Measurements from ENCODE around the gene PIAS4.

The PIAS4 gene

GRCh38 chr19:4059891-4060620 is 52.5 kb downstream of the PIAS4 start:
- peak overlapping the region; percentile 42 for H3K27ac ChIP-seq (ENCODE audit: low read depth, low read length)
- H3K27me3 ChIP-seq (ENCODE audit: low read length): no peaks in the 10 kb centered on the region
- H3K4me2 ChIP-seq (ENCODE audit: low read depth, low read length, poor library complexity, severe bottlenecking): peak overlapping the region; percentile 76
- no peak for TF ChIP-seq EZH2phosphoT487 (conservative IDR thresholded peaks at IDR 0.05; ENCODE audit: low read length)
- TF ChIP-seq, protein P1, sequence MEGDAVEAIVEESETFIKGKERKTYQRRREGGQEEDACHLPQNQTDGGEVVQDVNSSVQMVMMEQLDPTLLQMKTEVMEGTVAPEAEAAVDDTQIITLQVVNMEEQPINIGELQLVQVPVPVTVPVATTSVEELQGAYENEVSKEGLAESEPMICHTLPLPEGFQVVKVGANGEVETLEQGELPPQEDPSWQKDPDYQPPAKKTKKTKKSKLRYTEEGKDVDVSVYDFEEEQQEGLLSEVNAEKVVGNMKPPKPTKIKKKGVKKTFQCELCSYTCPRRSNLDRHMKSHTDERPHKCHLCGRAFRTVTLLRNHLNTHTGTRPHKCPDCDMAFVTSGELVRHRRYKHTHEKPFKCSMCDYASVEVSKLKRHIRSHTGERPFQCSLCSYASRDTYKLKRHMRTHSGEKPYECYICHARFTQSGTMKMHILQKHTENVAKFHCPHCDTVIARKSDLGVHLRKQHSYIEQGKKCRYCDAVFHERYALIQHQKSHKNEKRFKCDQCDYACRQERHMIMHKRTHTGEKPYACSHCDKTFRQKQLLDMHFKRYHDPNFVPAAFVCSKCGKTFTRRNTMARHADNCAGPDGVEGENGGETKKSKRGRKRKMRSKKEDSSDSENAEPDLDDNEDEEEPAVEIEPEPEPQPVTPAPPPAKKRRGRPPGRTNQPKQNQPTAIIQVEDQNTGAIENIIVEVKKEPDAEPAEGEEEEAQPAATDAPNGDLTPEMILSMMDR (IDR thresholded peaks at IDR 0.05; ENCODE audit: insufficient read depth, low read length, poor library complexity, severe bottlenecking): no peak
- H3F3A ChIP-seq (ENCODE audit: insufficient read depth): no peaks in the 10 kb centered on the region
- no peaks in the 10 kb centered on the region for H3K9me2 ChIP-seq (replicated peaks; ENCODE audit: insufficient read depth, low read length)
- peaks cover 99% of the 10 kb centered on the region for H3K79me2 ChIP-seq (ENCODE audit: insufficient read depth, low read length)
- no peaks in the 10 kb centered on the region for H3K36me3 ChIP-seq (ENCODE audit: low read length)
- peaks cover 21% of the 10 kb centered on the region for H4K20me1 ChIP-seq (ENCODE audit: low read depth, low read length)
- no peak overlapping the region for H3K4me3 ChIP-seq (ENCODE audit: insufficient read depth, low read length, poor library complexity, severe bottlenecking)
- H3K9me3 ChIP-seq (ENCODE audit: insufficient read depth, low read length): no peaks in the 10 kb centered on the region
- H2AFZ ChIP-seq (ENCODE audit: low read depth, low read length, severe bottlenecking): no peak overlapping the region
- peak overlapping the region; percentile 17 for H3K9ac ChIP-seq (ENCODE audit: low read length)

DNA sequence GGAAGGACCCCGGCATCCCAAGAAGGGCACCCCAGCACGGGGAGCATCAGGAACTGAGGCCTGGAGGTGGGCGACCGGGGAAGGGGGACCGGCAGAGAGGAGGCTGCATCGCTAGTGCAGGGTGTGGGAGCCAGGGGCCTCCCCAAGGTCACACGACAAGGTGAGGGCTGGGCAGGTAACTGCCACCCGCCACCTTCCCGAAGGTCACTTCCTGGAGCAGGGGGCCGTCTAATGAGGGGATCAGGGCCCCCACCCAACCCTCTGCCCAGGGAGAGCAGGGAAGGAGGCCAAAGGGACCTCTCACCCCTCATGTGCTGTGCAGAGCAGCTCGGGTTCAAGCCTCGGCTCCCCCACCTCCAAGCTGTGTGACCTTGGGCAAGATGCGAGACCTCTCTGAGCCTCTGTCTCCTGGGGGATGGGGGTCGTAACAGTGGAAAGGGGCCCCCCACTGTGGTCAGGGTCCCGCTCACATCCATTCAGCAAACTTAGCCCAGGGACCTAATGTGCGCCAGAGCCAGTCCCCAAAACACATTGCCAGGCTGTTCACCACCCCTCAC is 53.2 kb downstream of the PIAS4 start:
- no peaks in the 10 kb centered on the region for H3K9me2 ChIP-seq (replicated peaks; ENCODE audit: insufficient read depth, low read length)
- peak overlapping the region; percentile 17 for H3K9ac ChIP-seq (ENCODE audit: low read length)
- H3K4me2 ChIP-seq (ENCODE audit: low read depth, low read length, poor library complexity, severe bottlenecking): peak overlapping the region; percentile 76
- no peaks in the 10 kb centered on the region for H3F3A ChIP-seq (ENCODE audit: insufficient read depth)
- no peaks in the 10 kb centered on the region for H3K27me3 ChIP-seq (ENCODE audit: low read length)
- peaks cover 21% of the 10 kb centered on the region for H4K20me1 ChIP-seq (ENCODE audit: low read depth, low read length)
- peak overlapping the region; percentile 39 for H3K27ac ChIP-seq (ENCODE audit: low read depth, low read length)
- no peak overlapping the region for H3K4me3 ChIP-seq (ENCODE audit: insufficient read depth, low read length, poor library complexity, severe bottlenecking)
- TF ChIP-seq EZH2phosphoT487 (conservative IDR thresholded peaks at IDR 0.05; ENCODE audit: low read length): no peak
- TF ChIP-seq, protein P1 (IDR thresholded peaks at IDR 0.05; ENCODE audit: insufficient read depth, low read length, poor library complexity, severe bottlenecking): no peak
- no peaks in the 10 kb centered on the region for H3K9me3 ChIP-seq (ENCODE audit: insufficient read depth, low read length)
- no peak overlapping the region for H2AFZ ChIP-seq (ENCODE audit: low read depth, low read length, severe bottlenecking)
- peaks cover 93% of the 10 kb centered on the region for H3K79me2 ChIP-seq (ENCODE audit: insufficient read depth, low read length)
- H3K36me3 ChIP-seq (ENCODE audit: low read length): no peaks in the 10 kb centered on the region

DNA sequence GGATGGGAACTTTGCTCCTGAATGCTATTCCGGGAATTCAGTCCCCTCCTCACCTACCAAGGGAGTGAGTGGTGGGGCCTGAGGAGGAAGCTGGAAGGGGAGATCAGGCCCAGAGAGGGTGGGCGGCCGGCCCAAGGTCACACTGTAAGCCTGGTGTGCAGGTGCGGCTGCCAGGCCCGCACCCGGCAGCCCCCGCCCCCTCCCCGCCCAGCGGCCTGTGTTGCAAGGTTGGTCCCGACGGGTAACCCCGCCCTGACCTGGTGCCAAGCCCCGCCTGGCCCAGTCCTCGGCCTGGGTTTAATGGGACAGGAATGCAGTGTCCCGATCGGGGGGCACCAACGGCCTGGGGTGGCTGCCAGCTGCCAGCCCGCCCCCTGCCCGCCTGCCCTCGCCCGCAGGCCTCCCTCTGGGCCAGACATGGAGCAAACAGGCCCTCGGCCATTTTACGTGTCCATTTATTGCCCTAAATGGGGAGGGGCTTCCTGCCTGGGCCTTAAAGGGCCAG is 53.7 kb downstream of the PIAS4 start:
- Histone ChIP-seq H3K9me3 (ENCODE audit: insufficient read depth, low read length) (no peaks in the 10 kb centered on the region), H4K20me1 (ENCODE audit: low read depth, low read length) (peaks cover 16% of the 10 kb centered on the region), H3K36me3 (ENCODE audit: low read length) (no peaks in the 10 kb centered on the region), H3K4me3 (ENCODE audit: insufficient read depth, low read length, poor library complexity, severe bottlenecking) (peak overlapping the region; percentile 24), H3K79me2 (ENCODE audit: insufficient read depth, low read length) (peaks cover 87% of the 10 kb centered on the region), H3K27me3 (ENCODE audit: low read length) (no peaks in the 10 kb centered on the region), H3K9ac (ENCODE audit: low read length) (peak overlapping the region; percentile 99; the same call in 1 of the 2 replicates), H2AFZ (ENCODE audit: low read depth, low read length, severe bottlenecking) (no peak overlapping the region), H3K4me2 (ENCODE audit: low read depth, low read length, poor library complexity, severe bottlenecking) (peak overlapping the region; percentile 76), H3F3A (ENCODE audit: insufficient read depth) (no peaks in the 10 kb centered on the region), H3K27ac (ENCODE audit: low read depth, low read length) (peak overlapping the region; percentile 39; the same call in 1 of the 2 replicates), H3K9me2 (replicated peaks; ENCODE audit: insufficient read depth, low read length) (no peaks in the 10 kb centered on the region)
- TF ChIP-seq, protein P1 (IDR thresholded peaks at IDR 0.05; ENCODE audit: insufficient read depth, low read length, poor library complexity, severe bottlenecking): no peak

Measured in SU-DHL-6 (cell line).